Cardiac fibroblast (primary cell): ENCODE results near the gene F12.

Experiments used
- DNase-seq, 2 donors: peaks; one replicate each; pipeline versions ENCODE4 v3.0.0 to v3.0.0-alpha.2; 2010; ENCODE audit warnings: low read depth in 2 of 2
- H3K4me3 ChIP-seq, 2 donors: replicated peaks in 1 of 2; 1 replicate in 1 of 2; 2 replicates in 1 of 2; pipeline ENCODE4 v1.5.1; 2011; ENCODE audit warnings: low read depth in 2 of 2, low read length in 2 of 2, mild to moderate bottlenecking in 2 of 2, moderate library complexity in 1 of 2
- CTCF ChIP-seq: IDR thresholded peaks from one replicate; pipeline ENCODE4 v1.5.1; 2011; ENCODE audit warnings: low read depth, mild to moderate bottlenecking, low read length, inconsistent platforms

Gene F12

DNA sequence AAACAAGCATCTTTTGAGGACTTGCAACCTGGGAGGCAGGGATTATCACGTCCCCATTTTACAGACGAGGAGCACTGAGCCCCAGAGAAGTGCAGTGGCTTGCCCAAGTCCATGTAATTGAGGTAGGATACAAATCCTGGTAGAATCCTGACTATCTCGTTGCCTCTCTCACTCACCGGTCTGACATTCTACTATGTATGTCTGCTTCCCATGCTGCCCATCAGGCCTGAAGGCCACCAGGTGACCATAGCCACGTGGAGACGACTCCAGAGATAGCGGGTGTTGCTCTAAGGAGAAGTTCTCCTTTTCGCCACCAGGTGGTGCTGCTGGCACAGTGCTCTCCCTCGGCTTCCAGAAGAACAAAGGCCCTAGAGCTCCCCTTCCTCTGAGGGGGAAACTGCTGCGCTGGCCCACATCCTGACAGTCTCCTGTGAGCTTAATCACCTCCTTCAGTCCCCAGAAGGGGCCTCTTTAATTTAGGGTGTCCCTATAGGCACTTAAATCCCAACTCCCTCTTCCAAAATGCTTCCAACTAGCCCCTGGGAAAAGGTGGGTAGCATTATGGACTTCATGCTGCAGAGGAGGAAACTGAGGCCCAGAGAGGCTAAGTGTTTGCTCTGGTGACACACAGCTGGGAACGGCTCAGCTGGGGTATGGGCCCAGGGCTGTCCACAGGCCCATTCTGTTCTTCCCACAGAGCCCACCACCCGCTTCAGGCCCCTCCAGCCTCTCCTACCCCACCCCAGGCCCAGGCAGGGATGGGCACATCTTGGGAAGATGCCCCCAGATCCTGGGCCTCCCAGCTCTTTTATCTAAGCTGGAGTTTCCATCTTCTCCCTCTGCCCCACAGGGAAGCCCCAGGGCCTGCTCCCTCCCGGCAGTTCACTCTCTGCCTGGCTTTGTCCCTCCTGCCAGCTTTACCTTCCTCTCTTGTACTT, 18.7 kb downstream of the F12 start:
- no peak overlapping the region for H3K4me3 ChIP-seq
- peak; percentile 88 for TF ChIP-seq CTCF
- peak; percentile 86 to 87 for DNase-seq

- no peak overlapping the region for H3K4me3 ChIP-seq
- peak; percentile 71 to 93 for DNase-seq
- TF ChIP-seq CTCF: no peak
These were observed 19.9 kb downstream of the F12 start for GRCh38 chr5:177389241-177390169.

GRCh38 chr5:177388521-177389052, 20.8 kb downstream of the F12 start:
- no peak overlapping the region for H3K4me3 ChIP-seq
- DNase-seq: no peak
- TF ChIP-seq CTCF: no peak

DNA sequence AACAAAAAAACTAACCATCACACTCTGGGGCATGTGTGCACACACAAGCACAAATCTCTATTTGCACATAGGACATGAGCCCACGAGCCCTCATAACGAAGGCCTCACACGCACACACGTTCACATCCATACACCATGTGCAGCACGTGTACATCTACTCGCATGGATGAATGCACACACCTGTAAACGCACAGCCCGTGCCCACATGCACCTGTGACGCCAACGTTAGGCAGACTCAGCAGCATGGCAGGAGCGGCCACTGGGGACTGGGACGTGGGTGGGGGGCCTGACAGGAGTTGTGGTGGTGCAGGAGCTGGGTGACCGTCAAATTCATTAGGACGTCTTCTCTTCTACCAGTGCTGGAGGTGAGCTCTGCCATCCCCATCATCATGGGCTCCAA, 22.0 kb downstream of the F12 start:
- TF ChIP-seq CTCF: no peak
- H3K4me3 ChIP-seq: no peak overlapping the region
- DNase-seq: no peak

- no peak overlapping the region for H3K4me3 ChIP-seq
These were observed 22.8 kb downstream of the F12 start for GRCh38 chr5:177386542-177386941.

More at GRCh38 chr5:177386542-177386941, 22.8 kb downstream of the F12 start:
- DNase-seq: no peak
- no peak for TF ChIP-seq CTCF
